SK-N-SH treated with all-trans-retinoic acid at 6 μM for 48 hours (cell line): ENCODE measurements around the gene CLVS2.

Experiments
- ATAC-seq: fragments of 200-7000 bp; cut with Tn5 transposase; 3 replicates; pipeline ENCODE4 v1.9.1; 2020; ENCODE audit warnings: mild to moderate bottlenecking, moderate library complexity
- ARNTL ChIP-seq: fragments of 450-650 bp; formaldehyde crosslinking; IDR thresholded peaks from 2 replicates; pipeline ENCODE4 v1.5.0; 2020; ENCODE audit warnings: low read depth, mild to moderate bottlenecking, moderate library complexity, borderline replicate concordance
- BACH2 ChIP-seq: fragments of 250-450 bp; sonication (Bioruptor Pico); IDR thresholded peaks from 2 replicates; pipeline ENCODE4 v1.9.0; 2021; ENCODE audit warnings: mild to moderate bottlenecking, borderline replicate concordance
- CSRNP3 ChIP-seq: fragments of 250-450 bp; sonication (Bioruptor Pico); IDR thresholded peaks from 2 replicates; pipeline ENCODE4 v1.5.1; 2021; ENCODE audit warnings: mild to moderate bottlenecking, moderate library complexity
- GLIS3 ChIP-seq: fragments of 250-450 bp; sonication (Bioruptor Pico); IDR thresholded peaks from 2 replicates; pipeline ENCODE4 v1.5.0; 2020; ENCODE audit warnings: mild to moderate bottlenecking, moderate library complexity
- PATZ1 ChIP-seq: fragments of 250-450 bp; sonication (Bioruptor Pico); IDR thresholded peaks from 2 replicates; pipeline ENCODE4 v1.8.0; 2020; ENCODE audit warnings: mild to moderate bottlenecking, moderate library complexity, borderline replicate concordance
- POU6F1 ChIP-seq: fragments of 250-450 bp; sonication (Bioruptor Pico); IDR thresholded peaks from 2 replicates; pipeline ENCODE4 v1.8.0; 2021; ENCODE audit warnings: low read depth, mild to moderate bottlenecking, moderate library complexity, borderline replicate concordance
- PPARA ChIP-seq: fragments of 250-450 bp; sonication (Bioruptor Pico); IDR thresholded peaks from 2 replicates; pipeline ENCODE4 v1.5.0; 2020; ENCODE audit warnings: mild to moderate bottlenecking, borderline replicate concordance
- SNAI2 ChIP-seq: fragments of 250-450 bp; sonication (Bioruptor Pico); IDR thresholded peaks from 2 replicates; pipeline ENCODE4 v1.5.0; 2020; ENCODE audit warnings: mild to moderate bottlenecking, moderate library complexity
- ZC3H10 ChIP-seq: fragments of 250-450 bp; sonication (Bioruptor Pico); IDR thresholded peaks from 2 replicates; pipeline ENCODE4 v1.5.1; 2021; ENCODE audit warnings: mild to moderate bottlenecking, moderate library complexity
- ZFP3 ChIP-seq: fragments of 250-450 bp; sonication (Bioruptor Pico); IDR thresholded peaks from 2 replicates; pipeline ENCODE4 v1.5.0; 2020; ENCODE audit warnings: mild to moderate bottlenecking, moderate library complexity
- ZFP30 ChIP-seq: fragments of 450-650 bp; formaldehyde crosslinking; IDR thresholded peaks from 2 replicates; pipeline ENCODE4 v1.5.0; 2022; ENCODE audit warnings: mild to moderate bottlenecking, moderate library complexity
- ZNF565 ChIP-seq: fragments of 450-650 bp; formaldehyde crosslinking; conservative IDR thresholded peaks from 2 replicates; pipeline ENCODE4 v1.5.0; 2020; ENCODE audit warnings: low read depth, mild to moderate bottlenecking, moderate library complexity
- ZNF70 ChIP-seq: fragments of 450-650 bp; formaldehyde crosslinking; IDR thresholded peaks from 2 replicates; pipeline ENCODE4 v1.5.0; 2020; ENCODE audit warnings: mild to moderate bottlenecking, moderate library complexity
- ZNF8 ChIP-seq: fragments of 450-650 bp; formaldehyde crosslinking; IDR thresholded peaks from 2 replicates; pipeline ENCODE4 v1.5.0; 2020; ENCODE audit warnings: mild to moderate bottlenecking, moderate library complexity
- TF ChIP-seq, protein P1 (sequence below): fragments of 250-450 bp; sonication (Bioruptor Pico); IDR thresholded peaks from 2 replicates; pipeline ENCODE4 v1.5.1; 2020; ENCODE audit warnings: low read depth, mild to moderate bottlenecking, moderate library complexity

CLVS2 gene

GRCh38 chr6:122998403-122998975, 2.5 kb downstream of the CLVS2 start:
- TF ChIP-seq ZNF565 (CRISPR knock-in tag) (no peak), PATZ1 (CRISPR knock-in tag) (no peak), ZC3H10 (CRISPR knock-in tag) (no peak)
- no peak for ATAC-seq

GRCh38 chr6:123000244-123000770, 4.3 kb downstream of the CLVS2 start:
- no peak for ATAC-seq
- TF ChIP-seq ZNF565 (CRISPR knock-in tag) = no peak
- no peak for TF ChIP-seq BACH2
- no peak for TF ChIP-seq ARNTL (CRISPR knock-in tag)
- TF ChIP-seq CSRNP3 (CRISPR knock-in tag) = no peak
- TF ChIP-seq ZNF70 (CRISPR knock-in tag) = no peak
- TF ChIP-seq PATZ1 (CRISPR knock-in tag) = no peak
- no peak for TF ChIP-seq ZFP30
- TF ChIP-seq GLIS3 (CRISPR knock-in tag) = no peak
- no peak for TF ChIP-seq SNAI2 (CRISPR knock-in tag)
- TF ChIP-seq, all 23 proteins: peak for 0

DNA sequence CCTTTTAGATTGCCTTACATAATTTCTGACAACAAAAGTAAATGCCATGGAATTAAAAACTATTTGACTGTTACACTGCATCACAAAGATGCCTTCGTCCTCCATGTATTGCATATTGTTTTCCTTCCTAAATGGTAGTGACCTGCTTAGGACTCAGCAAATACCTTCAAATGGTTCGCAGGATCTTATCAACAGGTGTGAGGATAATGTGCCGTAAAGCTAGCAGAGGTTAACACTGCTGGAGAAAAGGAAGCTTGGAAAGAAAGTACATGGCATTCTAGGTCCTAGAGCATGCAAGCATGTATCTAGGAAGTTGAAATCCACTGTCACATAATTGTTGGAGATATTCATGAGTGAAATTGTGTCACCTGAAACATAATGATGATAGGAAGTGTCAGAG, 5.5 kb downstream of the CLVS2 start:
- no peak for ATAC-seq
- TF ChIP-seq CSRNP3 (CRISPR knock-in tag) (no peak), SNAI2 (CRISPR knock-in tag) (no peak), PPARA (CRISPR knock-in tag) (no peak), ZFP3 (CRISPR knock-in tag) (no peak)

GRCh38 chr6:123007885-123008284, 11.8 kb downstream of the CLVS2 start:
- no peak for ATAC-seq
- TF ChIP-seq ZNF70 (CRISPR knock-in tag) = no peak

- TF ChIP-seq ZNF70 (CRISPR knock-in tag) (no peak), ZNF8 (CRISPR knock-in tag) (no peak)
- TF ChIP-seq, all 23 proteins: peak for 0
- ATAC-seq = no peak
Observed at GRCh38 chr6:123009059-123009458, 13.0 kb downstream of the CLVS2 start.

DNA sequence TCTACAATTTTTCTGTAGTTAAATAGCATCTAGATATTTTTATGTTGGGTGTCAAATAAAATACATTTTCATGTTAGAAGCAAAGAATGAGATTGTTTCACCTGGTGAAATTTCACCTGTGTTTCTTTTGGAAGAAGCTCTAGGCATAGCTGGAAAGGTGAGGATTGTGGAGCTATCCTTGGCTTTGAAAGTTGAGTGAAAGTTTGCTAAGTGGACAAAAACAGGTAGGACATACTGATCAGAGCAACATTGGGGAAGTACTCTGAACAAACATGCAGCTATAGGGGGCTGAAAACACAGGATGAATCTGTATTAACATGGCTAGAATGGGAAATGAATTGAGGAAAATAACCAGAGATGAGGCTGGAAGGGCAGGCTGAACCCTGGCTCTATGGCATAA, 18.8 kb downstream of the CLVS2 start:
- no peak for TF ChIP-seq ZNF8 (CRISPR knock-in tag)
- ATAC-seq = no peak

DNA sequence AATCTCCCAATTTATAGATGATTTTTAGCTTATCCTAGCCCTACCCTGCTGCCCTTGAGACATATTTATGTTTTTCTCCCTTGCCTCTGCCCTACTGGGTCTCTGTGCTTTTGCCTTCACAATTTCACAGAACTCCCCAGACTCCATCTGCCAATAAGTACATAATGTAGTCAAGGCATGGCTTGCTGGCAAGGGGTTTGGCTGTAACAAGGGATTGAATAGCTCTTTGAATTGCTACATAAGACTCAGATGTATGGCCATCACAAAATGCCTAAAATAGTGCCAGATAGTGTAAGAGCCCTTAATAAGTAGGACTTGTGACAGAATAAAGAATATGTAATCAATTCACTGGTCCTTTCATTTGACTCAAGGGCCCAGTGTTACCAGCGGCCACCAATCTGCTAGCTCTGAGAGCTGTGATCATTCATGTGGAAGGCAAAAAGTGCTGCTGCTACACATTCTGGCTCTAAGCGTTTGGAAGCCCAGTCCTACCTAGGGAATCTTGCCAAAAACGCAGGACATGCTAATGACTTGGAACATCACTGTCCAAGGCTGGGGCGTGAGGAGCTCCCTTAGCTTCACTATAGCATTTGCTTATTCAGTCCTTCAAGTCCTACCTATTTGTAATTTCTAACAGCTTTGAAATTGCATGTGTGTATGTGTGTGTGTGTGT, 20.5 kb downstream of the CLVS2 start:
- no peak for ATAC-seq
- TF ChIP-seq POU6F1 (CRISPR knock-in tag) = no peak
- TF ChIP-seq PATZ1 (CRISPR knock-in tag) = no peak
- TF ChIP-seq ARNTL (CRISPR knock-in tag) = no peak
- TF ChIP-seq, protein P1, sequence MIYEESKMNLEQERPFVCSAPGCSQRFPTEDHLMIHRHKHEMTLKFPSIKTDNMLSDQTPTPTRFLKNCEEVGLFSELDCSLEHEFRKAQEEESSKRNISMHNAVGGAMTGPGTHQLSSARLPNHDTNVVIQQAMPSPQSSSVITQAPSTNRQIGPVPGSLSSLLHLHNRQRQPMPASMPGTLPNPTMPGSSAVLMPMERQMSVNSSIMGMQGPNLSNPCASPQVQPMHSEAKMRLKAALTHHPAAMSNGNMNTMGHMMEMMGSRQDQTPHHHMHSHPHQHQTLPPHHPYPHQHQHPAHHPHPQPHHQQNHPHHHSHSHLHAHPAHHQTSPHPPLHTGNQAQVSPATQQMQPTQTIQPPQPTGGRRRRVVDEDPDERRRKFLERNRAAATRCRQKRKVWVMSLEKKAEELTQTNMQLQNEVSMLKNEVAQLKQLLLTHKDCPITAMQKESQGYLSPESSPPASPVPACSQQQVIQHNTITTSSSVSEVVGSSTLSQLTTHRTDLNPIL = no peak
- no peak for TF ChIP-seq ZNF565 (CRISPR knock-in tag)
- TF ChIP-seq ZFP3 (CRISPR knock-in tag) = no peak
- TF ChIP-seq ZFP30 = no peak
- TF ChIP-seq GLIS3 (CRISPR knock-in tag) = no peak
- no peak for TF ChIP-seq ZC3H10 (CRISPR knock-in tag)
